ENCODE data around the gene NFKBIE. TPM values are rescaled to one million over a fixed set of nuclear protein-coding genes. Genes with fewer than 3 reads are reported as not detected.

NFKBIE gene
- total and polyA plus RNA-seq, 9 of the 15 experiments (the other 6 are each of a cell fraction or from before 2014, with no cell fraction given): 2.1 to 16.4 (median 11.7) TPM

DNA sequence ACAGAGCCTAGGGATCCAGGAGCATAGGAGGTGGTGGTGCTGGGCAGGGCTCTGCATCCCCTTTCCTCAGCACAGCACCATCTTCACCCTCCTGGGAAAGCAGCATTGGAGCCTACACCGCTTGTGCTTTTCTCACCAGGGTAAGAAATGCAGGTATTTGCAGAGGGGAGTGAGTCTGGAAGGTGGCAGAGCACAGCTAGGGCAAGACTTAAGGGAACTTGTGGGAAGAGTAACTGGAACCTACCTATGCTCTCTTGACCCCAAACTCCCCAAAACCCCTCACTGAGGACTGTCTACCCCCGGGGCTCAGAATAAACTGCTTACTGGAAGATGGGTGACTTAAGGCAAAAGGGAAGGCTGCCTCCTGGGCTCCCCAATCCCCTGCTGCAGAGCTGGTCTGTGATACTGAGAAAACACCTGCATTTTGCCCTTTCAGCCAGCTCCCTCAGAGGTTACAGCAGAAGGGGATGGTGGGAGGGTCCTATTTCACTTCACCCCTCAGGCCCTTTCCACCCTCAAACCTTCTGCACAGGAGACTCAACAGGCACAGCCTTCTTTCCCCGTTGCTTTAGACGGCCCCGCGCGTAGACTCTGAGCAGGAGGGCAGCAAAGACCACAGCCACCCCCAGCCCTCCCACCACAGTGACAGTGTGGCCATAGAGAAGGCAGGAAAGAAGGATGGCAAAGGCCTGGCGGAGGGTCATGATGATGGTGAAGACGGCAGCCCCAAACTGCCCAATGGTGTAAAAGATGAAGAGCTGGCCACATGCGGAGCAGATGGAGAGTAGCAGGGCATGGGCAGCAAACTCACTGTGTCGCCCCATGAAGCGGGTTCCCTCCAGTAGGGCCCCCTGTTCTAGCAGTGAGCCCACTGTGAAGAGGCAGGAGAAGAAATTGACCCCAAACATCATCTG lies 10.9 kb downstream of the NFKBIE start (continued):
- TF ChIP-seq, protein P1, sequence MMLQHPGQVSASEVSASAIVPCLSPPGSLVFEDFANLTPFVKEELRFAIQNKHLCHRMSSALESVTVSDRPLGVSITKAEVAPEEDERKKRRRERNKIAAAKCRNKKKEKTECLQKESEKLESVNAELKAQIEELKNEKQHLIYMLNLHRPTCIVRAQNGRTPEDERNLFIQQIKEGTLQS (IDR thresholded peaks at IDR 0.05): no peak
- TF ChIP-seq, protein P1 (CRISPR knock-in tag; conservative IDR thresholded peaks at IDR 0.05): peak; percentile 83; the same call in 1 of the 2 replicates
- no peak for TF ChIP-seq CSDE1 (IDR thresholded peaks at IDR 0.05)
- TF ChIP-seq, protein P2, sequence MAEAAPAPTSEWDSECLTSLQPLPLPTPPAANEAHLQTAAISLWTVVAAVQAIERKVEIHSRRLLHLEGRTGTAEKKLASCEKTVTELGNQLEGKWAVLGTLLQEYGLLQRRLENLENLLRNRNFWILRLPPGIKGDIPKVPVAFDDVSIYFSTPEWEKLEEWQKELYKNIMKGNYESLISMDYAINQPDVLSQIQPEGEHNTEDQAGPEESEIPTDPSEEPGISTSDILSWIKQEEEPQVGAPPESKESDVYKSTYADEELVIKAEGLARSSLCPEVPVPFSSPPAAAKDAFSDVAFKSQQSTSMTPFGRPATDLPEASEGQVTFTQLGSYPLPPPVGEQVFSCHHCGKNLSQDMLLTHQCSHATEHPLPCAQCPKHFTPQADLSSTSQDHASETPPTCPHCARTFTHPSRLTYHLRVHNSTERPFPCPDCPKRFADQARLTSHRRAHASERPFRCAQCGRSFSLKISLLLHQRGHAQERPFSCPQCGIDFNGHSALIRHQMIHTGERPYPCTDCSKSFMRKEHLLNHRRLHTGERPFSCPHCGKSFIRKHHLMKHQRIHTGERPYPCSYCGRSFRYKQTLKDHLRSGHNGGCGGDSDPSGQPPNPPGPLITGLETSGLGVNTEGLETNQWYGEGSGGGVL (CRISPR knock-in tag; IDR thresholded peaks at IDR 0.05): no peak
- TF ChIP-seq NBN (IDR thresholded peaks at IDR 0.05; ENCODE audit: low read depth): no peak
- no peak for TF ChIP-seq FOXJ2 (tag; IDR thresholded peaks at IDR 0.05)
- TF ChIP-seq, protein P3, sequence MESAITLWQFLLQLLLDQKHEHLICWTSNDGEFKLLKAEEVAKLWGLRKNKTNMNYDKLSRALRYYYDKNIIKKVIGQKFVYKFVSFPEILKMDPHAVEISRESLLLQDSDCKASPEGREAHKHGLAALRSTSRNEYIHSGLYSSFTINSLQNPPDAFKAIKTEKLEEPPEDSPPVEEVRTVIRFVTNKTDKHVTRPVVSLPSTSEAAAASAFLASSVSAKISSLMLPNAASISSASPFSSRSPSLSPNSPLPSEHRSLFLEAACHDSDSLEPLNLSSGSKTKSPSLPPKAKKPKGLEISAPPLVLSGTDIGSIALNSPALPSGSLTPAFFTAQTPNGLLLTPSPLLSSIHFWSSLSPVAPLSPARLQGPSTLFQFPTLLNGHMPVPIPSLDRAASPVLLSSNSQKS (CRISPR knock-in tag; IDR thresholded peaks at IDR 0.05): no peak
- TF ChIP-seq, protein P4, sequence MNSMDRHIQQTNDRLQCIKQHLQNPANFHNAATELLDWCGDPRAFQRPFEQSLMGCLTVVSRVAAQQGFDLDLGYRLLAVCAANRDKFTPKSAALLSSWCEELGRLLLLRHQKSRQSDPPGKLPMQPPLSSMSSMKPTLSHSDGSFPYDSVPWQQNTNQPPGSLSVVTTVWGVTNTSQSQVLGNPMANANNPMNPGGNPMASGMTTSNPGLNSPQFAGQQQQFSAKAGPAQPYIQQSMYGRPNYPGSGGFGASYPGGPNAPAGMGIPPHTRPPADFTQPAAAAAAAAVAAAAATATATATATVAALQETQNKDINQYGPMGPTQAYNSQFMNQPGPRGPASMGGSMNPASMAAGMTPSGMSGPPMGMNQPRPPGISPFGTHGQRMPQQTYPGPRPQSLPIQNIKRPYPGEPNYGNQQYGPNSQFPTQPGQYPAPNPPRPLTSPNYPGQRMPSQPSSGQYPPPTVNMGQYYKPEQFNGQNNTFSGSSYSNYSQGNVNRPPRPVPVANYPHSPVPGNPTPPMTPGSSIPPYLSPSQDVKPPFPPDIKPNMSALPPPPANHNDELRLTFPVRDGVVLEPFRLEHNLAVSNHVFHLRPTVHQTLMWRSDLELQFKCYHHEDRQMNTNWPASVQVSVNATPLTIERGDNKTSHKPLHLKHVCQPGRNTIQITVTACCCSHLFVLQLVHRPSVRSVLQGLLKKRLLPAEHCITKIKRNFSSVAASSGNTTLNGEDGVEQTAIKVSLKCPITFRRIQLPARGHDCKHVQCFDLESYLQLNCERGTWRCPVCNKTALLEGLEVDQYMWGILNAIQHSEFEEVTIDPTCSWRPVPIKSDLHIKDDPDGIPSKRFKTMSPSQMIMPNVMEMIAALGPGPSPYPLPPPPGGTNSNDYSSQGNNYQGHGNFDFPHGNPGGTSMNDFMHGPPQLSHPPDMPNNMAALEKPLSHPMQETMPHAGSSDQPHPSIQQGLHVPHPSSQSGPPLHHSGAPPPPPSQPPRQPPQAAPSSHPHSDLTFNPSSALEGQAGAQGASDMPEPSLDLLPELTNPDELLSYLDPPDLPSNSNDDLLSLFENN (IDR thresholded peaks at IDR 0.05; ENCODE audit: low read depth in 2 of 2, low read length in 2 of 2): peak in 1 of 2 experiments; percentile 52; a peak in 1 of 4 replicates
- TF ChIP-seq PURB (CRISPR knock-in tag; IDR thresholded peaks at IDR 0.05; ENCODE audit: low read depth): 0 out of 2 replicates have a peak, but pooled peaks have one; percentile 33
- TF ChIP-seq, protein P5, sequence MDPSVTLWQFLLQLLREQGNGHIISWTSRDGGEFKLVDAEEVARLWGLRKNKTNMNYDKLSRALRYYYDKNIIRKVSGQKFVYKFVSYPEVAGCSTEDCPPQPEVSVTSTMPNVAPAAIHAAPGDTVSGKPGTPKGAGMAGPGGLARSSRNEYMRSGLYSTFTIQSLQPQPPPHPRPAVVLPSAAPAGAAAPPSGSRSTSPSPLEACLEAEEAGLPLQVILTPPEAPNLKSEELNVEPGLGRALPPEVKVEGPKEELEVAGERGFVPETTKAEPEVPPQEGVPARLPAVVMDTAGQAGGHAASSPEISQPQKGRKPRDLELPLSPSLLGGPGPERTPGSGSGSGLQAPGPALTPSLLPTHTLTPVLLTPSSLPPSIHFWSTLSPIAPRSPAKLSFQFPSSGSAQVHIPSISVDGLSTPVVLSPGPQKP (CRISPR knock-in tag; IDR thresholded peaks at IDR 0.05): no peak
- peak; percentile 83 for TF ChIP-seq PML (IDR thresholded peaks at IDR 0.05; ENCODE audit: low read length)
- TF ChIP-seq FUS (optimal IDR thresholded peaks at IDR 0.05; ENCODE audit: low read depth, low read length): no peak
- TF ChIP-seq NFATC3 (IDR thresholded peaks at IDR 0.05): 0 out of 2 replicates have a peak, but pooled peaks have one; percentile 11
- no peak for TF ChIP-seq SMARCC2 (IDR thresholded peaks at IDR 0.05; ENCODE audit: low read depth)
- peak; percentile 48; the same call in 1 of the 2 replicates for TF ChIP-seq ZBTB7A (IDR thresholded peaks at IDR 0.05; ENCODE audit: borderline replicate concordance, control insufficient read depth, low read depth, low read length)
- no peak for TF ChIP-seq RUNX1 (IDR thresholded peaks at IDR 0.05; ENCODE audit: low read depth)
- TF ChIP-seq POLR2G (IDR thresholded peaks at IDR 0.05; ENCODE audit: low read depth, low read length): peak; percentile 70
